H9 (cell line): Measurements from ENCODE around the gene MAGED2. TPM values are rescaled to one million over a fixed set of nuclear protein-coding genes. Genes with fewer than 3 reads are reported as not detected.

ENCODE experiments used
- DNase-seq: peaks from one replicate; pipeline ENCODE4 v3.0.0-alpha.2; 2017
- H2AFZ ChIP-seq: one replicate; pipeline ENCODE4 v1.6.1; 2013; ENCODE audit warnings: mild to moderate bottlenecking, low read length, control low read depth, moderate library complexity
- H2AK5ac ChIP-seq: 2 replicates; pipeline ENCODE4 v1.6.1; 2013; ENCODE audit warnings: low read length, control low read depth, mixed read lengths; ENCODE audit not compliant: insufficient read length
- H2BK120ac ChIP-seq: one replicate; pipeline ENCODE4 v1.6.1; 2013; ENCODE audit warnings: low read depth, mild to moderate bottlenecking, low read length, control low read depth, inconsistent platforms; ENCODE audit not compliant: poor library complexity, severe bottlenecking
- H2BK12ac ChIP-seq: 2 replicates; pipeline ENCODE4 v1.6.1; 2013; ENCODE audit warnings: low read length, control low read depth, mixed read lengths, low read depth; ENCODE audit not compliant: insufficient read length
- H2BK15ac ChIP-seq: 2 replicates; pipeline ENCODE4 v1.6.1; 2013; ENCODE audit warnings: low read depth, low read length, control low read depth
- H2BK20ac ChIP-seq: one replicate; pipeline ENCODE4 v1.6.1; 2013; ENCODE audit warnings: low read depth, mild to moderate bottlenecking, low read length, control low read depth, inconsistent platforms; ENCODE audit not compliant: poor library complexity, severe bottlenecking
- H2BK5ac ChIP-seq: 2 replicates; pipeline ENCODE4 v1.6.1; 2013; ENCODE audit warnings: low read length, control low read depth, mixed read lengths; ENCODE audit not compliant: insufficient read length
- H3K14ac ChIP-seq: 2 replicates; pipeline ENCODE4 v1.6.1; 2013; ENCODE audit warnings: low read length, control low read depth; ENCODE audit not compliant: insufficient read depth
- H3K18ac ChIP-seq: 2 replicates; pipeline ENCODE4 v1.6.1; 2013; ENCODE audit warnings: low read depth, mild to moderate bottlenecking, mixed read lengths, low read length, control low read depth; ENCODE audit not compliant: insufficient read length
- H3K23ac ChIP-seq: 2 replicates; pipeline ENCODE4 v1.6.1; 2013; ENCODE audit warnings: low read length, control low read depth, mixed read lengths, low read depth; ENCODE audit not compliant: insufficient read length
- H3K23me2 ChIP-seq: 2 replicates; pipeline ENCODE4 v1.6.1; 2013; ENCODE audit warnings: low read depth, mild to moderate bottlenecking, mixed read lengths, low read length, control low read depth; ENCODE audit not compliant: insufficient read length, poor library complexity, severe bottlenecking
- H3K27ac ChIP-seq: 2 replicates; pipeline ENCODE4 v1.5.1; 2013; ENCODE audit warnings: low read length, control low read depth, mixed read lengths, low read depth; ENCODE audit not compliant: insufficient read length
- H3K27me3 ChIP-seq: 2 replicates; pipeline ENCODE4 v1.6.1; 2013; ENCODE audit warnings: low read length, control low read depth, inconsistent platforms; ENCODE audit not compliant: insufficient read depth
- H3K4ac ChIP-seq: 2 replicates; pipeline ENCODE4 v1.6.1; 2013; ENCODE audit warnings: low read depth, mild to moderate bottlenecking, control low read depth, inconsistent platforms, low read length, moderate library complexity
- H3K4me1 ChIP-seq: 2 replicates; pipeline ENCODE4 v1.6.1; 2013; ENCODE audit warnings: low read length, control low read depth, inconsistent platforms; ENCODE audit not compliant: insufficient read depth
- H3K4me2 ChIP-seq: 2 replicates; pipeline ENCODE4 v1.6.1; 2013; ENCODE audit warnings: low read length, control low read depth, mixed read lengths; ENCODE audit not compliant: insufficient read length, insufficient read depth
- H3K56ac ChIP-seq: 2 replicates; pipeline ENCODE4 v1.6.1; 2013; ENCODE audit warnings: low read depth, mild to moderate bottlenecking, mixed read lengths, low read length, control low read depth; ENCODE audit not compliant: insufficient read length
- H3K79me1 ChIP-seq: 2 replicates; pipeline ENCODE4 v1.6.1; 2013; ENCODE audit warnings: low read depth, mild to moderate bottlenecking, moderate library complexity, low read length, control low read depth, inconsistent platforms; ENCODE audit not compliant: insufficient read depth, poor library complexity, severe bottlenecking
- H3K79me2 ChIP-seq: 2 replicates; pipeline ENCODE4 v1.6.1; 2013; ENCODE audit warnings: low read length, control low read depth, inconsistent platforms; ENCODE audit not compliant: insufficient read depth
- H3K9ac ChIP-seq: 2 replicates; pipeline ENCODE4 v1.6.1; 2013; ENCODE audit warnings: low read length, control low read depth, mixed read lengths; ENCODE audit not compliant: insufficient read length; ENCODE audit errors: extremely low read depth
- H3K9me3 ChIP-seq: one replicate; pipeline ENCODE4 v1.6.1; 2013; ENCODE audit warnings: low read depth, low read length, inconsistent platforms; ENCODE audit not compliant: control insufficient read depth
- H3T11ph ChIP-seq: one replicate; pipeline ENCODE4 v1.6.1; 2013; ENCODE audit warnings: mild to moderate bottlenecking, low read length, control low read depth, inconsistent platforms
- H4K20me1 ChIP-seq: one replicate; pipeline ENCODE4 v1.6.1; 2013; ENCODE audit not compliant: control insufficient read depth, insufficient read length, insufficient read depth
- H4K5ac ChIP-seq: 2 replicates; pipeline ENCODE4 v1.6.1; 2013; ENCODE audit warnings: low read depth, mild to moderate bottlenecking, mixed read lengths, low read length, control low read depth; ENCODE audit not compliant: insufficient read length
- H4K8ac ChIP-seq: replicated peaks from 2 replicates; pipeline ENCODE4 v1.6.1; 2013; ENCODE audit warnings: low read length, control low read depth, mixed read lengths, low read depth; ENCODE audit not compliant: insufficient read length
- H4K91ac ChIP-seq: 2 replicates; pipeline ENCODE4 v1.6.1; 2013; ENCODE audit warnings: low read depth, mild to moderate bottlenecking, moderate library complexity, mixed read lengths, low read length, control low read depth; ENCODE audit not compliant: insufficient read length
- H3K27ac Mint-ChIP-seq, 3 experiments: 2 replicates in 2 of 3; 3 replicates in 1 of 3; pipeline ENCODE4 v1.8.0; 2020 to 2021; ENCODE audit warnings: mixed read lengths in 3 of 3, mild to moderate bottlenecking in 1 of 3, moderate library complexity in 1 of 3
- H3K27me3 Mint-ChIP-seq: 2 replicates; pipeline ENCODE4 v1.8.0; 2021; ENCODE audit warnings: low read depth, mild to moderate bottlenecking, moderate library complexity, mixed read lengths
- H3K36me3 Mint-ChIP-seq, 3 experiments: 2 replicates in 2 of 3; 3 replicates in 1 of 3; pipeline ENCODE4 v1.8.0; 2020 to 2021; ENCODE audit warnings: low read depth in 3 of 3, mixed read lengths in 3 of 3; ENCODE audit not compliant: insufficient read depth in 1 of 3
- H3K4me1 Mint-ChIP-seq, 2 experiments: 2 replicates each; pipeline ENCODE4 v1.8.0; 2020; ENCODE audit warnings: mixed read lengths in 2 of 2
- H3K4me3 Mint-ChIP-seq, 2 experiments: 2 replicates in 1 of 2; 3 replicates in 1 of 2; pipeline ENCODE4 v1.8.0; 2020 to 2021; ENCODE audit warnings: mild to moderate bottlenecking in 2 of 2, mixed read lengths in 2 of 2, moderate library complexity in 1 of 2
- H3K9me3 Mint-ChIP-seq, 2 experiments: 2 replicates in 1 of 2; 3 replicates in 1 of 2; pipeline ENCODE4 v1.8.0; 2020; ENCODE audit warnings: mild to moderate bottlenecking in 2 of 2, mixed read lengths in 2 of 2, moderate library complexity in 1 of 2
- CTCF ChIP-seq: fragments of 200-600 bp; sonication (generic); conservative IDR thresholded peaks from 3 replicates; pipeline ENCODE4 v1.8.0; 2021; ENCODE audit warnings: antibody characterized with exemption, mild to moderate bottlenecking
- WGBS: extraction: QIAGEN DNeasy Blood & Tissue Kit; methylation state at CpG from one replicate; pipeline ENCODE4 v1.1.7; 2013; ENCODE audit warnings: missing lambda C conversion rate, low lambda C conversion rate, mixed read lengths; ENCODE audit not compliant: insufficient read length; ENCODE audit errors: extremely low coverage; 5-methylcytosine and 5-hydroxymethylcytosine counted together
- total RNA-seq: library from RNA; stranded (reverse); gene quantifications from 2 replicates; pipeline ENCODE4 v1.2.1, GENCODE V29; 2021

The MAGED2 gene
- total RNA-seq, 1 experiment from 2014 or later, result 146 TPM

- no peak for TF ChIP-seq CTCF
- Mint-ChIP-seq H3K27ac (no peak overlapping the region), H3K9me3 (peaks cover 79 to 84% of the 10 kb centered on the region in 2 experiments), H3K4me1 (peaks cover 0 to 9% of the 10 kb centered on the region in 2 experiments; a peak in 3 of 4 replicates), H3K27me3 (peaks cover 3% of the 10 kb centered on the region; the same call in 1 of the 2 replicates), H3K36me3 (peaks cover 49 to 76% (median 66%) of the 10 kb centered on the region in 3 experiments), H3K4me3 (no peak overlapping the region)
- H3K18ac ChIP-seq, result no peak overlapping the region
- H3T11ph ChIP-seq, result no peak overlapping the region
- H3K9ac ChIP-seq, result no peak overlapping the region
- H2BK15ac ChIP-seq, result no peak overlapping the region
- H3K23me2 ChIP-seq, result no peaks in the 10 kb centered on the region
- no peak overlapping the region for H4K5ac ChIP-seq
- H2AK5ac ChIP-seq, result no peak overlapping the region
- H2BK5ac ChIP-seq, result no peak overlapping the region
- no peaks in the 10 kb centered on the region for H3K79me1 ChIP-seq
- H3K4me1 ChIP-seq, result no peaks in the 10 kb centered on the region
- H4K8ac ChIP-seq, result no peak overlapping the region
- no peak overlapping the region for H3K56ac ChIP-seq
- H2BK120ac ChIP-seq, result no peak overlapping the region
- H3K27ac ChIP-seq, result no peak overlapping the region
- H3K79me2 ChIP-seq, result no peaks in the 10 kb centered on the region; the same call in 1 of the 2 replicates
- H2BK12ac ChIP-seq, result no peak overlapping the region
- H3K4ac ChIP-seq, result no peak overlapping the region
- H3K14ac ChIP-seq, result no peak overlapping the region
- no peaks in the 10 kb centered on the region for H4K20me1 ChIP-seq
- no peaks in the 10 kb centered on the region for H3K27me3 ChIP-seq
- no peak overlapping the region for H3K4me2 ChIP-seq
- H2BK20ac ChIP-seq, result no peak overlapping the region
- no peak for DNase-seq
- no CpG with 5 or more reads among the region's 3 CpGs for WGBS
- no peak overlapping the region for H2AFZ ChIP-seq
- H3K23ac ChIP-seq, result no peak overlapping the region
- peaks cover 21% of the 10 kb centered on the region for H3K9me3 ChIP-seq
- no peak overlapping the region for H4K91ac ChIP-seq
These were observed 4.8 kb downstream of the MAGED2 start for GRCh38 chrX:54812306-54812705.
